Activated CD4-positive, alpha-beta T cell treated with anti-CD3 and anti-CD28 coated beads, Interleukin-2, amount 10 ng/mL, durations not matched to agents 24 days and 14 days (primary cell): Measurements from ENCODE around the gene CRYBG3. TPM values are rescaled to one million over a fixed set of nuclear protein-coding genes. Genes with fewer than 3 reads are reported as not detected.

Experiments used
- DNase-seq: peaks from one replicate; pipeline ENCODE4 v3.0.0; 2022
- H3K27ac Mint-ChIP-seq: one replicate; pipeline ENCODE4 v1.8.0; 2022; ENCODE audit warnings: mild to moderate bottlenecking, mixed read lengths
- H3K27me3 Mint-ChIP-seq: one replicate; pipeline ENCODE4 v1.8.0; 2022; ENCODE audit warnings: mixed read lengths
- H3K36me3 Mint-ChIP-seq: one replicate; pipeline ENCODE4 v1.8.0; 2022; ENCODE audit warnings: low read depth, mild to moderate bottlenecking, mixed read lengths
- H3K4me1 Mint-ChIP-seq: one replicate; pipeline ENCODE4 v1.8.0; 2021; ENCODE audit warnings: mixed read lengths
- H3K4me3 Mint-ChIP-seq: one replicate; pipeline ENCODE4 v1.8.0; 2022; ENCODE audit warnings: mild to moderate bottlenecking, moderate library complexity, mixed read lengths
- H3K9me3 Mint-ChIP-seq: one replicate; pipeline ENCODE4 v1.8.0; 2021; ENCODE audit warnings: mixed read lengths
- intact Hi-C: fragments of 100-400 bp; cut with micrococcal nuclease; formaldehyde crosslinking; loops from one replicate; pipeline ENCODE4 v1.15.1; 2023
- total RNA-seq: library from RNA; stranded (reverse); gene quantifications from 2 replicates; pipeline ENCODE4 v1.2.3, GENCODE V29; 2022

Gene CRYBG3
- total RNA-seq, result 8.1 and 8.3 TPM in 2 replicates

DNA sequence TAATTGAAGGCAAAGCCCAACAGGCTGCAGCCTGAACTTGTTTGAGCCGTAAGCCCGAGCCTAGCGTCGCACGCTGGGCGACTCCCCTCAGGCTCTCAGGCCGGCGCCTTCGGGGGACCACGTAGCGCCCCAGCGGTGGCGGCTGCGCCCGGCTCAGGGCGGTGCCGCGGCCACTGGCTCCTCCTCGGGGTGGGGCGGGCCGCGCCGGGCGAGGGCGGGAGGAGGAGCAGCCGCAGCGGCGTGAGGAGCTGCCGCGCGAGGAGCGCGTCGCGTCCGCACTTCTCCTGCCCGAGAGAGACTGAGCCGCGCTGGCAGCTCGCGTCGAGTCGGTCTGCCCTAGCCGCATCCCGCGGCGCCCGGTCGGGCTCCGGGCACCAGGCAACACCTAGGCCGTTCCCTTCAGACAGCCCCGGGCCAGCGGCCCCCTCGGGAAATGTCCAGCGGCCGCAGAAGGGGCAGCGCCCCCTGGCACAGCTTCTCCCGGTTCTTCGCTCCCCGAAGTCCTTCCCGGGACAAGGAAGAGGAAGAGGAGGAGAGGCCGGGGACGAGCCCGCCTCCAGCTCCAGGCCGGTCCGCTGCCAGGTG is at the start of gene CRYBG3:
TSS of gene CRYBG3 (plus strand) at position 238 of the 585 bp plus-strand sequence. CDS start at position 434, 196 bp downstream.
- Mint-ChIP-seq H3K36me3 (peaks cover 13% of the 10 kb centered on the region), H3K9me3 (no peaks in the 10 kb centered on the region), H3K4me3 (peak within 1 kb of the TSS; percentile 99), H3K27ac (peak within 1 kb of the TSS; percentile 95), H3K4me1 (peaks cover 33% of the 10 kb centered on the region), H3K27me3 (peaks cover 33% of the 10 kb centered on the region)
- DNase-seq, result peak; percentile 97
- intact Hi-C loops, result loop anchor here (1.0 to 5.0 kb wide), 5 partner anchors 50 to 700 kb away; partner anchors contain the start of genes ARL6 and CLDND1

DNA sequence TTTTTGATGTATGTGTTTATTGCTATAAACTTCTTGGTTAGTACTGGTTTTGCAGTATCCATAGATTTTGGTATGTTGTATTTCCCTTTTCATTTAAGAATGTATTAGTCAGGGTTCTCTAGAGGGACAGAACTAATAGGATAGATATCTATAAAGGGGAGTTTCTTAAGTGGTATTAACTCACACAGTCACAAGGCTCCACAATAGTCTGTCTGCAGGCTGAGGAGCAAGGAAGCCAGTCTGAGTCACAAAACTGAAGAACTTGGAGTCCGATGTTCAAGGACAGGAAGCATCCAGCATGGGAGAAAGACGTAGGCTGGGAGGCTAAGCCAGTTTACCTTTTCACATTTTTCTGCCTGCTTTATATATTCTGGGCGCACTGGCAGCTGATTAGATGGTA is 48.9 kb upstream of the CRYBG3 start:
- Mint-ChIP-seq H3K27me3 (no peaks in the 10 kb centered on the region), H3K4me3 (no peak overlapping the region), H3K4me1 (no peaks in the 10 kb centered on the region), H3K9me3 (no peaks in the 10 kb centered on the region), H3K27ac (no peak overlapping the region), H3K36me3 (peaks cover 20% of the 10 kb centered on the region)
- intact Hi-C loops, result no loop called here
- no peak for DNase-seq

DNA sequence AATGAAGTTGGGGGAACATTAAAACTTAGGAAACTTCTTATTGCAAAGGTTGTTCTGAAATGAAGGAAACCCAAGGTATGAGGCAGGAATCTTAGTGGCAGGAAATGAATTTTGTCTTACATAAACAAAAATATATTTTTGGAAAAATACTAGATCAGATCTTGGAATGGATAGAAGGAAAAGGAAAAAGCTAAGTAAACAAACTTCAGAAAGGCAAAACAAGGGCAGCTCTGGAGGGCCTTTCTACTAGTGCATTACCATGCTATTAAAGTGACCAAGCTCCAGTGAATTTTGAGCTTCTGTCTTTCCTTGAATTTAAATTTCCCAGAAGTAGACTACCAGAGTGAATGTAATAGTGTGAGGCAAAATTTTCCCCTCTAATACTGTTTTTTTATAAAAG is 43.7 kb upstream of the CRYBG3 start:
- Mint-ChIP-seq H3K4me1 (no peaks in the 10 kb centered on the region), H3K27ac (no peak overlapping the region), H3K4me3 (no peak overlapping the region), H3K36me3 (peaks cover 4% of the 10 kb centered on the region), H3K27me3 (no peaks in the 10 kb centered on the region), H3K9me3 (no peaks in the 10 kb centered on the region)
- DNase-seq, result no peak
- intact Hi-C loops, result no loop called here

DNA sequence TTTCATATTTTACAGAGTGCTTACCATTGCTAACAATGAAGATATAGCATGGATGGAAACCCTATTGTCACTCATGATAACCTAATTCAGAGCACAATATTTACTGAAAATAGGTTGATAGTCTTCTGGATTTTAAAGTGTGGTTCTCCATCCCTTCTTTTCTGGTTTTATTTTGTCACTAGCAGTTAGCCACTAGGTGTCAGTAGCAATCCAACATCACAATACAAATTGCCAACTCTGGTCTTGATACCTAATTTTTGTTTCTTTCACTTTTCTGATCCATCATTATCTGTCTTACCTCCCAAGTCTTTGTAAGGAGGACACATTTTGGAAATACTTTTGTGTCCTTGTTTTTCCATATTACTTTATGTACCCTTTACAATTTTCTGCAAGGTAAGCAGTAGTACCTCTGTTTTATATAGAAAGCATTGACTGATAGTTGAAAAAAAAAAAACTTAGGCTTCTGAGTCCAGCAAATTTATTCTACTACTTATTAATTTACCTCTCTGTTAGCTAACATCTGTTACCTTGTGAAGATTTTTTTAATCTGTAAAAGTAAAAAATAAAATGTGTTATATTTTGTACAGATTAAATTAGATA is 28.3 kb upstream of the CRYBG3 start:
- H3K27ac Mint-ChIP-seq, result no peak overlapping the region
- no peak overlapping the region for H3K4me3 Mint-ChIP-seq
- intact Hi-C loops, result loop anchor here (1.0 to 10.0 kb wide), 5 partner anchors 23 to 531 kb away; partner anchors contain the start of gene RIOX2
- no peaks in the 10 kb centered on the region for H3K27me3 Mint-ChIP-seq
- H3K4me1 Mint-ChIP-seq, result no peaks in the 10 kb centered on the region
- H3K9me3 Mint-ChIP-seq, result no peaks in the 10 kb centered on the region
- H3K36me3 Mint-ChIP-seq, result no peaks in the 10 kb centered on the region
- peak; percentile 80 for DNase-seq

DNA sequence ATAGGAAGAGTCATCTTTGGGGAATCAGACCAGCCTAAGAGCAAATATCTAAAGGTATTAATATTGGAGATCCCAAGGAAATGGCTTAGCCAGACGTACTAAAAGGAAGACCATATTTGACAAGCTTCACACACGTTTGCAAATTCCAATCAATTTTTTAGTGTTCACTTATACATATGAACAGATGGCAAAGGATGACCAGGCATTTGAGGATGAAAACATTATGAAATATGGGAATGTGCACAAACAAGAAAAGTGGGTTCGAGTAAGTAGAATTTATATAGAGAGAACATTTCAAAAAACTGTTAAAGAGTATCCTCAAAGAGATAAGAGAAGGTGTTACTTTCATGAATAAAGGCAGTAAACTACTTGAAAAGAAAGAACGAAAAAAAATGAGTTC is 25.9 kb upstream of the CRYBG3 start:
- H3K27ac Mint-ChIP-seq, result no peak overlapping the region
- H3K9me3 Mint-ChIP-seq, result no peaks in the 10 kb centered on the region
- no peaks in the 10 kb centered on the region for H3K4me1 Mint-ChIP-seq
- H3K36me3 Mint-ChIP-seq, result no peaks in the 10 kb centered on the region
- H3K4me3 Mint-ChIP-seq, result no peak overlapping the region
- H3K27me3 Mint-ChIP-seq, result no peaks in the 10 kb centered on the region
- DNase-seq, result no peak
- intact Hi-C loops, result loop anchor here (10.0 kb wide), 1 partner anchor 529 kb away; no protein-coding TSS in a partner anchor

DNA sequence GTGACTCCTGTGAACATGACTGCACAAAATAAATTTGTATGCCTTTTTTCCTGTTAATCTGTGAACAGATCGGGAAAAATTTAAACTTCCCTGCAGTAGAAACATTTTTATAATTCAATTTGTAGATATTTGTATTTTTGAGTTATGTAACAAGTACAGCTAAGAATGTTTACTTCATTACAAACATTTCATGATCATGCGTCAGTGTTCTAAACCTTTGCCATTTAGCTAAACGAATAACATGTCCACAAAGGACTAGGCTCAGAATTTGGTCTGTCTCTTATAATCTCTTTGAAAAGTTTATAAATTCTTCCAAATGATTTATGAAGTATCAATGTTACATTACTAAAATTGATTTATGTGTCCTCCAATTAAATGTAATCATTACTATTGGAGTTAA is 17.3 kb upstream of the CRYBG3 start:
- no peak overlapping the region for H3K27ac Mint-ChIP-seq
- no peaks in the 10 kb centered on the region for H3K9me3 Mint-ChIP-seq
- no peaks in the 10 kb centered on the region for H3K4me1 Mint-ChIP-seq
- no peak overlapping the region for H3K4me3 Mint-ChIP-seq
- peaks cover 17% of the 10 kb centered on the region for H3K27me3 Mint-ChIP-seq
- DNase-seq, result no peak
- peaks cover 2% of the 10 kb centered on the region for H3K36me3 Mint-ChIP-seq
- intact Hi-C loops, result no loop called here

DNA sequence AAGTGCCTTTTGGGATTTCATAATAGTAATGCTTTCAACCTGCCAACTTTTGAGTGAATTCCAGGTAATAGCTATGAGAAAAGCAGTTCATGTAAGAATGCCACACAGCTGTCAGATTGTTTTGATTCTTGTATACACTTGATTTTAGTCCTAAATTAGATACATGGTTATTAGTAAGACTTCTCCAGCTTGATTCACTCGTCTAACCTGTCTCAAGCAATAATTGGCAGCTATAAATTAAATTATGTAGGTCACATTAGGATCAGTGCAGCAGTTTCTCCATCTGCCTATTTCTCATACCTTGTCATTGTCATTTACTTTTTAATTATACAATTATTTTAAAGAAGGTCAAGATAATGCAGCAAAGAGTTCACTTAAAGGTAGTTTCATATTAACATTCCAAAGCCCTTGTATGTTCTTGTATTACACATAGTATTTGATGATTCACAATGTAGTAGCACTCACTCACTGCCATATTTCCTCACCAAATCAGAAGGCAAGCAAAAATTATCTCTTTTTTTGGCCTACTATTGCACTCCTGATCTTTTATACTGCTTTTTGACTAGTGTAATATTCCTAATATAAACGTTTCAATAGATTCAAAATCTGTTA is 10.9 kb upstream of the CRYBG3 start:
- DNase-seq, result no peak
- H3K4me1 Mint-ChIP-seq, result peaks cover 10% of the 10 kb centered on the region
- H3K27ac Mint-ChIP-seq, result no peak overlapping the region
- H3K27me3 Mint-ChIP-seq, result peaks cover 24% of the 10 kb centered on the region
- H3K9me3 Mint-ChIP-seq, result no peaks in the 10 kb centered on the region
- no peak overlapping the region for H3K4me3 Mint-ChIP-seq
- intact Hi-C loops, result no loop called here
- no peaks in the 10 kb centered on the region for H3K36me3 Mint-ChIP-seq

DNA sequence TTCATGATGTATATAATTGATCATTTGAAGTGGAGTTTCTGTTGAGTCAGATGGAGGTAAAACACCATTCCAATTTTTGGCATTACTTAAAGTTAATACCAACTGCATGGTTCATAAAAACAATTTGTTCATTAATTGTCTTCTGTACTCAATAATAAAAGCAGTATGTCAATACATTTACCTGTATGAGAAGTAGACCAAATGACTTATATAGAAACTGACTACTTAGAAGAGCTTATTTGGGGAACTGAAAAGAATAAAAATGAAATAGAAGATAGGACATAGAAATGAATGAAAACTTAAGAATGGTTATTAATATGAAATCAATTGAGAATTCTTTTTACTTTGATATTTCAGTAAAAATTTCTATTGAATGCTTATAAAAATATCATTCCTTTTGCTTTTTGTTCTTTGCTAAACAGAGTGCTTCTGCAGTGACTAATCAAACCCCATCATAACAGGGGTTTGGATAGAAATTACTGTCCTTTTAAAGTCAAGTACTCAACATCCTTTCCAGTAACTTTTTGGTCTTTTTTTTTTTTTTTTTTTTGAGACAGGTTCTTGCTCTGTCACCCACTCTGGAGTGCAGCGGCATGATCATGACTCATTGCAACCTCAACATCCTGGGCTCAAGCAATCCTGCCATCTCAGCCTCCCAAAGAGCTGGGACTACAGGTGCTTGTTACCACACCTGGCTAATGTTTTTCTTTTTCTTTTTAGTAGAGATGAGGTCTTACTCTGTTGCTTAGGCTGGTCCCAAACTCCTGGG is 6.5 kb upstream of the CRYBG3 start:
- DNase-seq, result peak; percentile 84
- intact Hi-C loops, result no loop called here
- Mint-ChIP-seq H3K4me3 (peak overlapping the region; percentile 17), H3K27ac (peak overlapping the region; percentile 62), H3K27me3 (peaks cover 8% of the 10 kb centered on the region), H3K4me1 (peaks cover 15% of the 10 kb centered on the region), H3K9me3 (no peaks in the 10 kb centered on the region), H3K36me3 (no peaks in the 10 kb centered on the region)

DNA sequence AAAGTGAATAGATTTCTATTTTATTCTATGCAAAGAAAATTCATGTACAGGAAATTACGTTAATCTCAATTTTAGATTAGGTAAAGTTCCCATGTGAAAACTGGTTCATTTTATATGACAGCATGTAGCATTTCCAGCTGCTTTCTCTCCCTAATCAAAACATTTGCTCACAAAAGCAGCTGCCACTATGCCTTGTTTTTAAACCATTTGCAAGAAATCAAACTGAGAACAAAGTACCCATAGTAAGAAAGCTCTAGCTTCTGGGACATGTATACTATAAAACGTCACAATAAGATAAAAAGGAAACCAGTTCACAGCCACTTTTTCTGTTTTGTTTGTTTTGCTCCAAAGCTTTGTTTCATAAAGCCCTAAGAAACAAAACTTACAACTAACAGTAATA is 5.0 kb upstream of the CRYBG3 start:
- Mint-ChIP-seq H3K27ac (no peak overlapping the region), H3K9me3 (no peaks in the 10 kb centered on the region), H3K27me3 (peaks cover 8% of the 10 kb centered on the region), H3K4me1 (peaks cover 23% of the 10 kb centered on the region), H3K4me3 (no peak overlapping the region), H3K36me3 (no peaks in the 10 kb centered on the region)
- intact Hi-C loops, result loop anchor here (2.0 kb wide), 1 partner anchor 24 kb away; no protein-coding TSS in a partner anchor
- no peak for DNase-seq

DNA sequence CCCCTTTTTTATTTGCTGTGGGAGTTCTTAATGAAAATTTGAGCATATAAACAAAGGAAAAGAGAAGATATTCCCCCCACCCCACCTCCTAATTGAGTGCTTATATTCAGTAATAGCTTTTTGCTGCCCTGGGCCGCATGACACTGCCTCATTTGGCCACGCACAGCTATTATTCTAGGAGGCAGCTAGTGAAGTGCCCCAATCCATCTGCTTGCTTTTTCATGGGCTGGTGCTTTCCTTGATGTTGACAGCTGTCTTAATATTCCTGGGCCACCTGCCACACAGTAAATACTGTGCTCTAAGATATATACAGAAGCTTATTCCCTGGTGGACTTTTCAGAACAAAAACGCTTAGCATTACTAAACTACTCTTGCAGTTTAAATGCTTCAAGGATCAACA is 3.8 kb upstream of the CRYBG3 start:
- Mint-ChIP-seq H3K27me3 (peaks cover 13% of the 10 kb centered on the region), H3K9me3 (no peaks in the 10 kb centered on the region), H3K4me1 (peaks cover 29% of the 10 kb centered on the region), H3K36me3 (peaks cover 3% of the 10 kb centered on the region), H3K4me3 (no peak overlapping the region), H3K27ac (no peak overlapping the region)
- intact Hi-C loops, result loop anchor here (2.0 kb wide), 1 partner anchor 25 kb away; no protein-coding TSS in a partner anchor
- no peak for DNase-seq

DNA sequence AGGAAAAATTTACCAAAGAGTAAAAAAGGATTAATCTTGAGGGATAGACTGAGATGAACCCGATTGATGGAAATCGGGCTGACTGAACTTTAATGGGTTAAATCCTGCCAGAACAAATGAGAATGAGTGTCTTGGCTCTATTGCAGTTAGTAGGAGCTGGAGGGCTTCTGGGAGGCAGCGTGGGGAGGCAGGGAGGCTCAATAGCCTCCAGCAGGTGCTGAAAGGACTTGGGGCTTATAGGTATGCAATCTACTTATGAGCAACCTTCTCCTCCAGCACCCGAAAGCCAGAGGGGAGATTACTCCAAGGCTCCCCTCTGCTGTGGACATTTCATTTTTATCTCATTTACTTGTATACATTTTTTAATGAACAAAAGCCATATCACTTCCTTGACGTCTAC is 1.0 kb upstream of the CRYBG3 start:
- H3K4me3 Mint-ChIP-seq, result peak overlapping the region; percentile 99
- no peak for DNase-seq
- peaks cover 13% of the 10 kb centered on the region for H3K36me3 Mint-ChIP-seq
- no peaks in the 10 kb centered on the region for H3K9me3 Mint-ChIP-seq
- intact Hi-C loops, result loop anchor here (1.0 to 5.0 kb wide), 4 partner anchors 52 to 702 kb away; partner anchors contain the start of gene CLDND1
- peaks cover 33% of the 10 kb centered on the region for H3K27me3 Mint-ChIP-seq
- H3K27ac Mint-ChIP-seq, result peak overlapping the region; percentile 82
- H3K4me1 Mint-ChIP-seq, result peaks cover 38% of the 10 kb centered on the region

DNA sequence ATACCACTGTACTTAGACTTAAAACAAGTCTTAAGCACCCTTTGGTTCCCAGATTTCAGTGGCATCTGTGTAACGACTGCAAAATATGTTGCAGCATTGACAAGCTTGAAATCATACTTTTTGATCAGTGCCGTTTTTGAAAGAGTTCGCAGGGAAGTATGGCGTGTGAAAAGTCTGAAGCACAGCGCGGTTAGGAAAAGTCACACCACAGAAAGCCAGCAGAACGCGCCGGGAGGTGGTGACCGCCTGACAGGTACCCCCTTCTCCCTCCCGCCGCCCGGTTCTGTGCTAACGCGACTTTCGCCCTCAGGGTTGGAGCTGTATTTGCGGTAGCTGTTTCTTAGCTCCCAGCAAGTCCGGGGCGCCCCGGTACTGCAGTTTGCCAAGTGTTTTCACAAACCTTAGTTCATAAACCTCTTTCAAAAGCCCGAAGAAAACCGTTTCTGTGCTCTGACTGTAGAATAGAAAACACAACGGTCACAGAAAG is 481 bp upstream of the CRYBG3 start:
- DNase-seq, result no peak
- Mint-ChIP-seq H3K36me3 (peaks cover 13% of the 10 kb centered on the region), H3K27ac (peak overlapping the region; percentile 82), H3K27me3 (peaks cover 33% of the 10 kb centered on the region), H3K4me3 (peak overlapping the region; percentile 99), H3K9me3 (no peaks in the 10 kb centered on the region), H3K4me1 (peaks cover 34% of the 10 kb centered on the region)
- intact Hi-C loops, result loop anchor here (1.0 to 5.0 kb wide), 4 partner anchors 51 to 701 kb away; partner anchors contain the start of gene CLDND1

DNA sequence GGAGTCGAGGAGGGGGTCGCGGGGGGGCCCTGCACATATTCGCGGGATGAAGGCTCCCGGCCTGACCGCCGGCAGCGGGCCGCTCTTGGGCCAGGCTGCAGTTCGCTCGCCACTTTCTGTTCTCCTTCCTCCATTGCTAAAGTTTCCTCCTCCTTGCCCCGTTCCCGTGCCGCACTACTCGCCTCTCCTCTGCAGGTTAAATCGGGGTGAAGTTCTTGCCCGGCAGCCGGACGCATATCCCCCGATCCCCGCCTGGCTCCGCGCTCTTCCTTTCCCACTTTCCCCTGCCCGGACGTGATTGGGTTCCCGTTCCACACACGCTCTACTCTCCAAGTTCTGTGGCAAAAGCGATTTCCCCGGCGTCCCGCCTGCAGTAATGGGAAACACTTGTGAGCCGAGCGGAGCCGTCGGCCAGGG is 556 bp downstream of the CRYBG3 start:
- peaks cover 32% of the 10 kb centered on the region for H3K4me1 Mint-ChIP-seq
- H3K36me3 Mint-ChIP-seq, result peaks cover 13% of the 10 kb centered on the region
- intact Hi-C loops, result loop anchor here (2.0 to 5.0 kb wide), 2 partner anchors 58 to 700 kb away; partner anchors contain the start of genes ARL6 and CLDND1
- peaks cover 33% of the 10 kb centered on the region for H3K27me3 Mint-ChIP-seq
- H3K4me3 Mint-ChIP-seq, result peak overlapping the region; percentile 99
- peak overlapping the region; percentile 95 for H3K27ac Mint-ChIP-seq
- no peaks in the 10 kb centered on the region for H3K9me3 Mint-ChIP-seq
- peak; percentile 77 for DNase-seq
